ENCODE results near the gene QRSL1. TPM values are rescaled to one million over a fixed set of nuclear protein-coding genes. Genes with fewer than 3 reads are reported as not detected.

The QRSL1 gene
- total and polyA plus RNA-seq, 2 experiments from 2014 or later, result 18.4 to 19.3 TPM

GRCh38 chr6:106715922-106716321 is 86.5 kb downstream of the QRSL1 start:
- TF ChIP-seq ZNF331 (CRISPR knock-in tag; IDR thresholded peaks at IDR 0.05; ENCODE audit: low read depth) (no peak), NANOG (IDR thresholded peaks at IDR 0.05; ENCODE audit: borderline replicate concordance) (no peak), EZH2 (IDR thresholded peaks at IDR 0.05; ENCODE audit: low read depth, unreplicated experiment) (no peak), REST (IDR thresholded peaks at IDR 0.05; ENCODE audit: unreplicated experiment) (no peak), STAT1 (IDR thresholded peaks at IDR 0.05; ENCODE audit: unreplicated experiment) (no peak), ZNF114 (CRISPR knock-in tag; IDR thresholded peaks at IDR 0.05) (no peak), CTCF (conservative IDR thresholded peaks at IDR 0.05; ENCODE audit: low read depth in 2 of 2) (no peak), ZNF462 (CRISPR knock-in tag; IDR thresholded peaks at IDR 0.05) (no peak), JUNB (IDR thresholded peaks at IDR 0.05; ENCODE audit: unreplicated experiment) (no peak), POLR2AphosphoS5 (IDR thresholded peaks at IDR 0.05; ENCODE audit: low read depth) (no peak), CREB1 (CRISPR knock-in tag; IDR thresholded peaks at IDR 0.05; ENCODE audit: low read depth) (no peak), EZH2phosphoT487 (IDR thresholded peaks at IDR 0.05; ENCODE audit: unreplicated experiment) (no peak)
- TF ChIP-seq, protein P1, sequence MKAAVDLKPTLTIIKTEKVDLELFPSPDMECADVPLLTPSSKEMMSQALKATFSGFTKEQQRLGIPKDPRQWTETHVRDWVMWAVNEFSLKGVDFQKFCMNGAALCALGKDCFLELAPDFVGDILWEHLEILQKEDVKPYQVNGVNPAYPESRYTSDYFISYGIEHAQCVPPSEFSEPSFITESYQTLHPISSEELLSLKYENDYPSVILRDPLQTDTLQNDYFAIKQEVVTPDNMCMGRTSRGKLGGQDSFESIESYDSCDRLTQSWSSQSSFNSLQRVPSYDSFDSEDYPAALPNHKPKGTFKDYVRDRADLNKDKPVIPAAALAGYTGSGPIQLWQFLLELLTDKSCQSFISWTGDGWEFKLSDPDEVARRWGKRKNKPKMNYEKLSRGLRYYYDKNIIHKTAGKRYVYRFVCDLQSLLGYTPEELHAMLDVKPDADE (IDR thresholded peaks at IDR 0.05), result no peak
- H3K27me3 ChIP-seq (ENCODE audit: insufficient read depth), result no peaks in the 10 kb centered on the region
- H3K27me3 Mint-ChIP-seq (ENCODE audit: insufficient read depth, low read depth, poor library complexity), result no peaks in the 10 kb centered on the region
- no peak overlapping the region for H3K4me3 ChIP-seq
- no peaks in the 10 kb centered on the region for H3K36me3 ChIP-seq (ENCODE audit: insufficient read depth)
- peak overlapping the region; percentile 48; the same call in 1 of the 2 replicates for H3K27ac Mint-ChIP-seq
- peaks cover 4% of the 10 kb centered on the region; the same call in 1 of the 2 replicates for H3K4me1 ChIP-seq (ENCODE audit: insufficient read depth)
- H3K9me2 ChIP-seq (ENCODE audit: insufficient read depth), result no peaks in the 10 kb centered on the region
- DNase-seq (ENCODE audit: low spot score) (no peak), ATAC-seq (no peak)
- no peaks in the 10 kb centered on the region for H3K36me3 Mint-ChIP-seq (ENCODE audit: low read depth)
- H3K9me3 Mint-ChIP-seq, result no peaks in the 10 kb centered on the region; the same call in 2 of the 3 replicates
- no peak overlapping the region for H3K4me3 Mint-ChIP-seq
- H3K79me2 ChIP-seq (replicated peaks; ENCODE audit: insufficient read depth), result no peaks in the 10 kb centered on the region
- no peak overlapping the region for H3K27ac ChIP-seq (ENCODE audit: low read depth)
- no peaks in the 10 kb centered on the region for H3F3A ChIP-seq (replicated peaks; ENCODE audit: low read depth)
- no peaks in the 10 kb centered on the region for H4K20me1 ChIP-seq (replicated peaks; ENCODE audit: insufficient read depth)
- no peak overlapping the region for H3K4me2 ChIP-seq
- peak overlapping the region; percentile 84; the same call in 1 of the 2 replicates for H2AFZ ChIP-seq
- H3K4me1 Mint-ChIP-seq, result peaks cover 34% of the 10 kb centered on the region
